DOHH2 (cell line): ENCODE data around the gene MYO5C.

ENCODE experiments used
- H3F3A ChIP-seq: fragments of 200-600 bp; sonication (generic), shearing (Covaris generic); 2 replicates; pipeline ENCODE4 v1.6.0; 2016; ENCODE audit warnings: antibody characterized with exemption, mild to moderate bottlenecking; ENCODE audit not compliant: control insufficient read depth, insufficient read depth
- H3K27ac ChIP-seq: fragments of 200-600 bp; sonication (generic); 2 replicates; pipeline ENCODE4 v1.5.1; 2014; ENCODE audit warnings: low read depth, mild to moderate bottlenecking, low read length, moderate library complexity
- H3K27me3 ChIP-seq: fragments of 200-600 bp; sonication (generic); 2 replicates; pipeline ENCODE4 v1.6.1; 2014; ENCODE audit warnings: mild to moderate bottlenecking, low read length, mixed read lengths; ENCODE audit not compliant: control insufficient read depth
- H3K36me3 ChIP-seq: fragments of 200-600 bp; sonication (generic); 2 replicates; pipeline ENCODE4 v1.6.1; 2014; ENCODE audit warnings: mild to moderate bottlenecking, low read length, moderate library complexity, mixed read lengths; ENCODE audit not compliant: control insufficient read depth
- H3K4me1 ChIP-seq: fragments of 200-600 bp; sonication (generic); 2 replicates; pipeline ENCODE4 v1.6.1; 2014; ENCODE audit warnings: mild to moderate bottlenecking, low read length, mixed read lengths; ENCODE audit not compliant: control insufficient read depth
- H3K4me2 ChIP-seq: fragments of 200-600 bp; sonication (generic); 2 replicates; pipeline ENCODE4 v1.6.0; 2014; ENCODE audit warnings: mild to moderate bottlenecking, low read length, moderate library complexity
- H3K4me3 ChIP-seq: fragments of 200-600 bp; sonication (generic); 2 replicates; pipeline ENCODE4 v1.5.1; 2014; ENCODE audit warnings: mild to moderate bottlenecking, low read length, mixed read lengths
- H3K79me2 ChIP-seq: fragments of 200-600 bp; sonication (generic); 2 replicates; pipeline ENCODE4 v1.6.1; 2014; ENCODE audit warnings: mild to moderate bottlenecking, low read length, mixed read lengths; ENCODE audit not compliant: control insufficient read depth
- H3K9me2 ChIP-seq: fragments of 200-600 bp; sonication (generic); replicated peaks from 2 replicates; pipeline ENCODE4 v1.6.1; 2014; ENCODE audit warnings: mild to moderate bottlenecking, low read length, mixed read lengths; ENCODE audit not compliant: control insufficient read depth
- H3K9me3 ChIP-seq: fragments of 200-600 bp; sonication (generic); 2 replicates; pipeline ENCODE4 v1.6.1; 2014; ENCODE audit warnings: antibody characterized with exemption, low read length, mixed read lengths; ENCODE audit not compliant: control insufficient read depth, insufficient read depth
- H4K20me1 ChIP-seq: fragments of 200-600 bp; sonication (generic); 2 replicates; pipeline ENCODE4 v1.6.0; 2014; ENCODE audit warnings: low read depth, mild to moderate bottlenecking, antibody characterized with exemption, low read length, moderate library complexity; ENCODE audit not compliant: control insufficient read depth, insufficient read depth
- CTCF ChIP-seq: fragments of 200-600 bp; sonication (generic); IDR thresholded peaks from one replicate; pipeline ENCODE4 v1.5.1; 2014; ENCODE audit warnings: antibody characterized with exemption, mild to moderate bottlenecking, low read depth, low read length; ENCODE audit not compliant: poor library complexity, severe bottlenecking
- EZH2phosphoT487 ChIP-seq: fragments of 200-600 bp; sonication (generic); IDR thresholded peaks from 2 replicates; pipeline ENCODE4 v1.6.1; 2017; ENCODE audit warnings: borderline replicate concordance, mild to moderate bottlenecking, antibody characterized with exemption, low read length, moderate library complexity, mixed read lengths

Gene MYO5C

DNA sequence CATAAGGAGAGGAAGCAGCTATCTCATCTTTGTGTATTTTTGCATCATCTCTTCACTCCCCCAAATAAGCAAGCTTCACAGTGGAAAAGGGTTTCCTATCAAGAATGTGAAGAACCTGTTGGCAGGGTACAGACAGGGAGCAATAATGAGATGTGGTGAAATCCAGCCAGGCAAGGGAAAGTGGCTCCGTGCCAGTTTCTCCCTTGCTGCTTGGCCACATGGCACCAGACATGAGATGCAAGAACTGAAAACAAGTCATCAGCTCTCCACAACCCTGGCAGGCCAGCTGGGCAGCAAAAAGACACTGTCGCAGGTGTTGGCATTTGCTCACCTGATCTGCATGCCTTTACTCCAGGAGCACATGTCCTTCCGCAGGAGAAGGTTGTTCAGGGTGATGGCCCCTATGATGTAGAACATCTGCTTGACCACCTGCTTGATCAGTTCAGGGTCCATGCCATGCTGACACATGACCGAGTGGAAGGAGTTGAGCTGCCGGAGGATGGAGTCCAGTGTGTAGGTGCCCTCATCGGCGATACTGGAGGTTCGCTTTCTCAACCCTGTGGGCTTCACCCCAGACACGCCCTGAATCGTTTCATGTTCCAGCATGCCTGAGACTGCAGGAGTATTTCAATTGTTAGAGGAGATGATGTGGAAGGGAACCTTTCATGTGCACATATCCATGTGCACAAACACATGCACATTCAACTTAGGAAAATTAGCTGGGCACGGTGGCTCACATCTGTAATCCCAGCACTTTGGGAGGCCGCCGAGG is 23.3 kb upstream of the MYO5C start:
- H3K9me2 ChIP-seq: no peaks in the 10 kb centered on the region
- H3K4me3 ChIP-seq: no peak overlapping the region
- H3F3A ChIP-seq: no peaks in the 10 kb centered on the region
- no peak overlapping the region for H3K4me2 ChIP-seq
- H3K9me3 ChIP-seq: no peaks in the 10 kb centered on the region
- H3K27ac ChIP-seq: no peak overlapping the region
- peaks cover 12% of the 10 kb centered on the region for H3K36me3 ChIP-seq
- no peaks in the 10 kb centered on the region for H3K27me3 ChIP-seq
- no peaks in the 10 kb centered on the region for H3K79me2 ChIP-seq
- TF ChIP-seq EZH2phosphoT487 (no peak), CTCF (no peak)
- no peaks in the 10 kb centered on the region for H3K4me1 ChIP-seq
- no peaks in the 10 kb centered on the region for H4K20me1 ChIP-seq

- Histone ChIP-seq H3K79me2 (no peaks in the 10 kb centered on the region), H3K4me2 (no peak overlapping the region), H3F3A (no peaks in the 10 kb centered on the region), H3K4me3 (no peak overlapping the region), H3K9me3 (no peaks in the 10 kb centered on the region), H3K27me3 (no peaks in the 10 kb centered on the region), H3K36me3 (peaks cover 19% of the 10 kb centered on the region), H3K9me2 (no peaks in the 10 kb centered on the region), H3K4me1 (no peaks in the 10 kb centered on the region), H3K27ac (no peak overlapping the region), H4K20me1 (no peaks in the 10 kb centered on the region)
- TF ChIP-seq EZH2phosphoT487 (no peak), CTCF (no peak)
Observed at GRCh38 chr15:52317688-52318087, 22.1 kb upstream of the MYO5C start.

- Histone ChIP-seq H3K9me3 (no peaks in the 10 kb centered on the region), H3K4me1 (no peaks in the 10 kb centered on the region), H4K20me1 (no peaks in the 10 kb centered on the region), H3K27ac (no peak overlapping the region), H3K4me2 (no peak overlapping the region), H3K4me3 (no peak overlapping the region), H3K27me3 (no peaks in the 10 kb centered on the region), H3K9me2 (no peaks in the 10 kb centered on the region), H3K79me2 (no peaks in the 10 kb centered on the region), H3K36me3 (peaks cover 19% of the 10 kb centered on the region), H3F3A (no peaks in the 10 kb centered on the region)
- no peak for TF ChIP-seq CTCF
- TF ChIP-seq EZH2phosphoT487: no peak
Observed at GRCh38 chr15:52317022-52317421, 21.4 kb upstream of the MYO5C start.
